SK-N-SH treated with all-trans-retinoic acid at 6 μM for 48 hours (cell line): ENCODE data around the gene ATP5MC2.

ENCODE experiments used
- ATAC-seq: fragments of 200-7000 bp; cut with Tn5 transposase; 3 replicates; pipeline ENCODE4 v1.9.1; 2020; ENCODE audit warnings: mild to moderate bottlenecking, moderate library complexity
- ARNTL ChIP-seq: fragments of 450-650 bp; formaldehyde crosslinking; IDR thresholded peaks from 2 replicates; pipeline ENCODE4 v1.5.0; 2020; ENCODE audit warnings: low read depth, mild to moderate bottlenecking, moderate library complexity, borderline replicate concordance
- BACH2 ChIP-seq: fragments of 250-450 bp; sonication (Bioruptor Pico); IDR thresholded peaks from 2 replicates; pipeline ENCODE4 v1.9.0; 2021; ENCODE audit warnings: mild to moderate bottlenecking, borderline replicate concordance
- CSDC2 ChIP-seq: fragments of 250-450 bp; sonication (Bioruptor Pico); IDR thresholded peaks from 2 replicates; pipeline ENCODE4 v1.5.0; 2020; ENCODE audit warnings: mild to moderate bottlenecking, moderate library complexity
- ESRRG ChIP-seq: fragments of 250-450 bp; sonication (Bioruptor Pico); IDR thresholded peaks from 2 replicates; pipeline ENCODE4 v1.6.1; 2021; ENCODE audit warnings: mild to moderate bottlenecking
- GLIS3 ChIP-seq: fragments of 250-450 bp; sonication (Bioruptor Pico); IDR thresholded peaks from 2 replicates; pipeline ENCODE4 v1.5.0; 2020; ENCODE audit warnings: mild to moderate bottlenecking, moderate library complexity
- ISL1 ChIP-seq: fragments of 250-450 bp; sonication (Bioruptor Pico); IDR thresholded peaks from 2 replicates; pipeline ENCODE4 v2.1.2; 2022; ENCODE audit warnings: mild to moderate bottlenecking, moderate library complexity
- OSR1 ChIP-seq: fragments of 250-450 bp; sonication (Bioruptor Pico); IDR thresholded peaks from 2 replicates; pipeline ENCODE4 v1.8.0; 2022; ENCODE audit warnings: moderate library complexity, mild to moderate bottlenecking, inconsistent platforms
- PPARA ChIP-seq: fragments of 250-450 bp; sonication (Bioruptor Pico); IDR thresholded peaks from 2 replicates; pipeline ENCODE4 v1.5.0; 2020; ENCODE audit warnings: mild to moderate bottlenecking, borderline replicate concordance
- RARB ChIP-seq: fragments of 250-450 bp; sonication (Bioruptor Pico); IDR thresholded peaks from 2 replicates; pipeline ENCODE4 v1.8.0; 2021; ENCODE audit warnings: mild to moderate bottlenecking, moderate library complexity
- SNAI2 ChIP-seq: fragments of 250-450 bp; sonication (Bioruptor Pico); IDR thresholded peaks from 2 replicates; pipeline ENCODE4 v1.5.0; 2020; ENCODE audit warnings: mild to moderate bottlenecking, moderate library complexity
- TCF4 ChIP-seq: fragments of 250-450 bp; sonication (Bioruptor Pico); IDR thresholded peaks from 2 replicates; pipeline ENCODE4 v1.8.0; 2021; ENCODE audit warnings: mild to moderate bottlenecking, moderate library complexity, borderline replicate concordance
- TOX ChIP-seq: fragments of 250-450 bp; sonication (Bioruptor Pico); IDR thresholded peaks from 2 replicates; pipeline ENCODE4 v1.8.0; 2021; ENCODE audit warnings: mild to moderate bottlenecking, moderate library complexity, borderline replicate concordance
- ZC3H10 ChIP-seq: fragments of 250-450 bp; sonication (Bioruptor Pico); IDR thresholded peaks from 2 replicates; pipeline ENCODE4 v1.5.1; 2021; ENCODE audit warnings: mild to moderate bottlenecking, moderate library complexity
- ZFP3 ChIP-seq: fragments of 250-450 bp; sonication (Bioruptor Pico); IDR thresholded peaks from 2 replicates; pipeline ENCODE4 v1.5.0; 2020; ENCODE audit warnings: mild to moderate bottlenecking, moderate library complexity
- ZFP30 ChIP-seq: fragments of 450-650 bp; formaldehyde crosslinking; IDR thresholded peaks from 2 replicates; pipeline ENCODE4 v1.5.0; 2022; ENCODE audit warnings: mild to moderate bottlenecking, moderate library complexity
- ZNF565 ChIP-seq: fragments of 450-650 bp; formaldehyde crosslinking; conservative IDR thresholded peaks from 2 replicates; pipeline ENCODE4 v1.5.0; 2020; ENCODE audit warnings: low read depth, mild to moderate bottlenecking, moderate library complexity
- ZNF70 ChIP-seq: fragments of 450-650 bp; formaldehyde crosslinking; IDR thresholded peaks from 2 replicates; pipeline ENCODE4 v1.5.0; 2020; ENCODE audit warnings: mild to moderate bottlenecking, moderate library complexity
- ZNF8 ChIP-seq: fragments of 450-650 bp; formaldehyde crosslinking; IDR thresholded peaks from 2 replicates; pipeline ENCODE4 v1.5.0; 2020; ENCODE audit warnings: mild to moderate bottlenecking, moderate library complexity
- TF ChIP-seq, protein P1 (sequence below): fragments of 250-450 bp; sonication (Bioruptor Pico); IDR thresholded peaks from 2 replicates; pipeline ENCODE4 v1.8.0; 2020; ENCODE audit warnings: mild to moderate bottlenecking, moderate library complexity, borderline replicate concordance
- TF ChIP-seq, protein P2 (sequence below): fragments of 250-450 bp; sonication (Bioruptor Pico); IDR thresholded peaks from 2 replicates; pipeline ENCODE4 v1.5.1; 2021; ENCODE audit warnings: mild to moderate bottlenecking, moderate library complexity
- TF ChIP-seq, protein P3 (sequence below): fragments of 250-450 bp; sonication (Bioruptor Pico); IDR thresholded peaks from 2 replicates; pipeline ENCODE4 v1.8.0; 2021; ENCODE audit warnings: low read depth, mild to moderate bottlenecking, moderate library complexity, borderline replicate concordance
- TF ChIP-seq, protein P4 (sequence below): fragments of 250-450 bp; sonication (Bioruptor Pico); IDR thresholded peaks from 2 replicates; pipeline ENCODE4 v1.5.1; 2020; ENCODE audit warnings: low read depth, mild to moderate bottlenecking, moderate library complexity

ATP5MC2 gene

DNA sequence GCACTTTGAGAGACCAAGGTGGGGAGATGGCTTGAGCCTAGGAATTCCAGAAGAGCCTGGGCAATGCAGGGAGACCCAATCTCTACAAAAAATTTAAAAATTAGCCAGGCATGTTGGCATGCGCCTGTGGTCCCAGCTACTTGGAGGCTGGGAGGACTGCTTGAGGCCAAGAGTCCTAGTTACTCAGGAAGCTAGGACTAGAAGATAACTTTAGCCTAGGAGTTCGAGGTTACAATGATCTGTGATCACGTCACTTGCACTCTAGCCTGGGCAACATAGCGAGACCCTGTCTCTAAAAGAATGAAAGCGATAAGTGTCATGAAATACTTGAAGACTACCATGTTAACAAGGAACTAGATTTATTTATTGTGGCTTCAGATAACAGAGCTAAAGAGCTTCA, 53.2 kb downstream of the ATP5MC2 start:
- TF ChIP-seq, protein P1, sequence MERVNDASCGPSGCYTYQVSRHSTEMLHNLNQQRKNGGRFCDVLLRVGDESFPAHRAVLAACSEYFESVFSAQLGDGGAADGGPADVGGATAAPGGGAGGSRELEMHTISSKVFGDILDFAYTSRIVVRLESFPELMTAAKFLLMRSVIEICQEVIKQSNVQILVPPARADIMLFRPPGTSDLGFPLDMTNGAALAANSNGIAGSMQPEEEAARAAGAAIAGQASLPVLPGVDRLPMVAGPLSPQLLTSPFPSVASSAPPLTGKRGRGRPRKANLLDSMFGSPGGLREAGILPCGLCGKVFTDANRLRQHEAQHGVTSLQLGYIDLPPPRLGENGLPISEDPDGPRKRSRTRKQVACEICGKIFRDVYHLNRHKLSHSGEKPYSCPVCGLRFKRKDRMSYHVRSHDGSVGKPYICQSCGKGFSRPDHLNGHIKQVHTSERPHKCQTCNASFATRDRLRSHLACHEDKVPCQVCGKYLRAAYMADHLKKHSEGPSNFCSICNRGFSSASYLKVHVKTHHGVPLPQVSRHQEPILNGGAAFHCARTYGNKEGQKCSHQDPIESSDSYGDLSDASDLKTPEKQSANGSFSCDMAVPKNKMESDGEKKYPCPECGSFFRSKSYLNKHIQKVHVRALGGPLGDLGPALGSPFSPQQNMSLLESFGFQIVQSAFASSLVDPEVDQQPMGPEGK (CRISPR knock-in tag): no peak
- TF ChIP-seq TCF4 (CRISPR knock-in tag) (no peak), ZNF565 (CRISPR knock-in tag) (no peak), SNAI2 (CRISPR knock-in tag) (no peak), TOX (CRISPR knock-in tag) (no peak), RARB (no peak), PPARA (CRISPR knock-in tag) (no peak), ESRRG (CRISPR knock-in tag) (no peak), OSR1 (CRISPR knock-in tag) (no peak), ZNF8 (CRISPR knock-in tag) (no peak), ZC3H10 (CRISPR knock-in tag) (no peak), CSDC2 (CRISPR knock-in tag) (no peak), ZNF70 (no peak)
- TF ChIP-seq, protein P2, sequence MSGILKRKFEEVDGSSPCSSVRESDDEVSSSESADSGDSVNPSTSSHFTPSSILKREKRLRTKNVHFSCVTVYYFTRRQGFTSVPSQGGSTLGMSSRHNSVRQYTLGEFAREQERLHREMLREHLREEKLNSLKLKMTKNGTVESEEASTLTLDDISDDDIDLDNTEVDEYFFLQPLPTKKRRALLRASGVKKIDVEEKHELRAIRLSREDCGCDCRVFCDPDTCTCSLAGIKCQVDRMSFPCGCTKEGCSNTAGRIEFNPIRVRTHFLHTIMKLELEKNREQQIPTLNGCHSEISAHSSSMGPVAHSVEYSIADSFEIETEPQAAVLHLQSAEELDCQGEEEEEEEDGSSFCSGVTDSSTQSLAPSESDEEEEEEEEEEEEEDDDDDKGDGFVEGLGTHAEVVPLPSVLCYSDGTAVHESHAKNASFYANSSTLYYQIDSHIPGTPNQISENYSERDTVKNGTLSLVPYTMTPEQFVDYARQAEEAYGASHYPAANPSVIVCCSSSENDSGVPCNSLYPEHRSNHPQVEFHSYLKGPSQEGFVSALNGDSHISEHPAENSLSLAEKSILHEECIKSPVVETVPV (CRISPR knock-in tag): no peak
- TF ChIP-seq, protein P3, sequence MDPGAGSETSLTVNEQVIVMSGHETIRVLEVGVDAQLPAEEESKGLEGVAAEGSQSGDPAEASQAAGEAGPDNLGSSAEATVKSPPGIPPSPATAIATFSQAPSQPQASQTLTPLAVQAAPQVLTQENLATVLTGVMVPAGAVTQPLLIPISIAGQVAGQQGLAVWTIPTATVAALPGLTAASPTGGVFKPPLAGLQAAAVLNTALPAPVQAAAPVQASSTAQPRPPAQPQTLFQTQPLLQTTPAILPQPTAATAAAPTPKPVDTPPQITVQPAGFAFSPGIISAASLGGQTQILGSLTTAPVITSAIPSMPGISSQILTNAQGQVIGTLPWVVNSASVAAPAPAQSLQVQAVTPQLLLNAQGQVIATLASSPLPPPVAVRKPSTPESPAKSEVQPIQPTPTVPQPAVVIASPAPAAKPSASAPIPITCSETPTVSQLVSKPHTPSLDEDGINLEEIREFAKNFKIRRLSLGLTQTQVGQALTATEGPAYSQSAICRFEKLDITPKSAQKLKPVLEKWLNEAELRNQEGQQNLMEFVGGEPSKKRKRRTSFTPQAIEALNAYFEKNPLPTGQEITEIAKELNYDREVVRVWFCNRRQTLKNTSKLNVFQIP: no peak

DNA sequence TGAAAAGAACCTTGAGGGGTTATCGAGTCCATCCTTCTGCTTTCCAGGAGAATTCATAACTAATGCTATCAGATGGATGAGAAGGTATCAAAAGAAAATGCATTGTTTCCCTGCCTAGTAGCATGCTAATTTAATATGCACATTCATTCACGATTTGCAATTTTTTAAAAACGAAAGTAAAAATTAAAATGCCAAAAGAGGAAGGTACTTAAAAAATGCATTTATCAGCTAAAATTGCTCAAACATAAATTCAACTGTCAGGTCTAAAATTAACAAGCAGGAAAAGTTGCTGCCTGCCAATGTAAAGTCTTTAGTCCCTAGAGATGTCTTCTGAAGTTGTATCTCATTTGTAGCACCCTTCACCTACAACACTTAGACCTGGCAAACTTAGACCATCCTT, 57.6 kb downstream of the ATP5MC2 start:
- no peak for ATAC-seq
- TF ChIP-seq RARB: no peak

More for the DNA sequence above, 53.2 kb downstream of the ATP5MC2 start:
- no peak for ATAC-seq

DNA sequence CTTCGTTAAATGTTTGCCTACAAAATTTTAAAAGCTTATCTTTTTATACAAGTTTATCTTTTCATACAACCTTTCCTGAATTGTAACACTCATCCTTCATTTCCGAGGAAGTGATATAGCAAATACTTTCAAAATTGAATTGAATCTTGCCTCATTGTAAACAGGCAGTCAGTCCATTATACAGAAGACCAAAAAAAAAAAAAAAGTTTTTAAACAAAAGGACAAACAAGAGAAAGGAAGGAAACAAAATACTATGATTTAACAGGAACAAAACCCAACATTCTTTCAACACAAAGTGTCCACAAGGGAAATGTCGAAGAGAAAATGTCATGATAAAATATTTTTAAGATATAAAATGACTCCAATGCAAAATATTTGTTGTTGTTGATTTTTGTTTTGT, 58.2 kb downstream of the ATP5MC2 start:
- no peak for ATAC-seq
- TF ChIP-seq, protein P3: no peak
- TF ChIP-seq CSDC2 (CRISPR knock-in tag): no peak
- no peak for TF ChIP-seq ZFP3 (CRISPR knock-in tag)
- no peak for TF ChIP-seq BACH2 (CRISPR knock-in tag)
- no peak for TF ChIP-seq ZNF565 (CRISPR knock-in tag)
- TF ChIP-seq, protein P2 (CRISPR knock-in tag): no peak
- no peak for TF ChIP-seq SNAI2 (CRISPR knock-in tag)
- TF ChIP-seq, protein P4, sequence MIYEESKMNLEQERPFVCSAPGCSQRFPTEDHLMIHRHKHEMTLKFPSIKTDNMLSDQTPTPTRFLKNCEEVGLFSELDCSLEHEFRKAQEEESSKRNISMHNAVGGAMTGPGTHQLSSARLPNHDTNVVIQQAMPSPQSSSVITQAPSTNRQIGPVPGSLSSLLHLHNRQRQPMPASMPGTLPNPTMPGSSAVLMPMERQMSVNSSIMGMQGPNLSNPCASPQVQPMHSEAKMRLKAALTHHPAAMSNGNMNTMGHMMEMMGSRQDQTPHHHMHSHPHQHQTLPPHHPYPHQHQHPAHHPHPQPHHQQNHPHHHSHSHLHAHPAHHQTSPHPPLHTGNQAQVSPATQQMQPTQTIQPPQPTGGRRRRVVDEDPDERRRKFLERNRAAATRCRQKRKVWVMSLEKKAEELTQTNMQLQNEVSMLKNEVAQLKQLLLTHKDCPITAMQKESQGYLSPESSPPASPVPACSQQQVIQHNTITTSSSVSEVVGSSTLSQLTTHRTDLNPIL: no peak
- TF ChIP-seq ARNTL (CRISPR knock-in tag): no peak
- TF ChIP-seq ESRRG (CRISPR knock-in tag): no peak
- TF ChIP-seq ZFP30: no peak
- TF ChIP-seq, protein P1 (CRISPR knock-in tag): no peak
- no peak for TF ChIP-seq ISL1 (CRISPR knock-in tag)
- no peak for TF ChIP-seq GLIS3
- TF ChIP-seq RARB: no peak
- no peak for TF ChIP-seq ZC3H10 (CRISPR knock-in tag)
- no peak for TF ChIP-seq ZNF70
